PC-3 (cell line): ENCODE measurements around the gene NAPG. TPM values are rescaled to one million over a fixed set of nuclear protein-coding genes. Genes with fewer than 3 reads are reported as not detected.

Source experiments
- ATAC-seq: fragments of 200-7000 bp; cut with Tn5 transposase; 2 replicates; pipeline ENCODE4 v1.9.1; 2020; ENCODE audit warnings: mild to moderate bottlenecking, moderate library complexity
- BruUV-seq: library from RNA; stranded (reverse); fragments of 400-500 nt; replicated peaks from 2 replicates; lab custom pipeline; 2021; lab: Mats Ljungman, UMichigan
- CTCF ChIA-PET: fragments of 300-600 bp; sonication (Branson Sonifier 250); formaldehyde crosslinking; loops from one replicate; lab custom pipeline; 2022; ENCODE audit warnings: antibody characterized with exemption; lab: Charles Lee
- POLR2A ChIA-PET: fragments of 300-600 bp; sonication (Branson Sonifier 250); formaldehyde crosslinking; loops from one replicate; lab custom pipeline; 2022; ENCODE audit warnings: antibody characterized with exemption; ENCODE audit not compliant: unreplicated experiment; lab: Charles Lee
- DNase-seq: peaks from one replicate; pipeline ENCODE4 v3.0.0-alpha.2; 2015
- H2AFZ ChIP-seq: fragments of 300-600 bp; sonication (generic); 2 replicates; pipeline ENCODE4 v1.6.0; 2016; ENCODE audit warnings: antibody characterized with exemption, low read length
- H3F3A ChIP-seq: fragments of 300-600 bp; sonication (generic); one replicate; pipeline ENCODE4 v1.6.0; 2017; ENCODE audit warnings: antibody characterized with exemption, low read length, control low read depth, mild to moderate bottlenecking; ENCODE audit not compliant: unreplicated experiment
- H3K27ac ChIP-seq: fragments of 300-600 bp; sonication (generic); 2 replicates; pipeline ENCODE4 v1.5.1; 2016; ENCODE audit warnings: mild to moderate bottlenecking, low read length
- H3K27me3 ChIP-seq: fragments of 300-600 bp; sonication (generic); 2 replicates; pipeline ENCODE4 v1.6.1; 2016; ENCODE audit warnings: low read length, mixed read lengths
- H3K36me3 ChIP-seq: fragments of 300-600 bp; sonication (generic); 2 replicates; pipeline ENCODE4 v1.6.1; 2016; ENCODE audit warnings: low read depth, mixed run types, low read length, mixed read lengths
- H3K4me1 ChIP-seq: fragments of 300-600 bp; sonication (generic); 2 replicates; pipeline ENCODE4 v1.5.1; 2016; ENCODE audit warnings: low read length; ENCODE audit not compliant: insufficient read depth
- H3K4me2 ChIP-seq: fragments of 300-600 bp; sonication (generic); 2 replicates; pipeline ENCODE4 v1.6.0; 2016; ENCODE audit warnings: low read length
- H3K4me3 ChIP-seq: fragments of 300-600 bp; sonication (generic); 2 replicates; pipeline ENCODE4 v1.5.1; 2016; ENCODE audit warnings: mild to moderate bottlenecking, low read length, mixed read lengths
- H3K79me2 ChIP-seq: fragments of 300-600 bp; sonication (generic); 2 replicates; pipeline ENCODE4 v1.6.1; 2017; ENCODE audit warnings: low read length, mixed read lengths
- H3K9ac ChIP-seq: fragments of 300-600 bp; sonication (generic); 2 replicates; pipeline ENCODE4 v1.6.0; 2016; ENCODE audit warnings: mild to moderate bottlenecking, low read length
- H3K9me2 ChIP-seq: fragments of 300-600 bp; sonication (generic); replicated peaks from 2 replicates; pipeline ENCODE4 v1.6.1; 2016; ENCODE audit warnings: mixed run types, low read length, mixed read lengths
- H3K9me3 ChIP-seq: fragments of 300-600 bp; sonication (generic); 2 replicates; pipeline ENCODE4 v1.6.1; 2016; ENCODE audit warnings: low read length, mixed read lengths
- H4K20me1 ChIP-seq: fragments of 300-600 bp; sonication (generic); 2 replicates; pipeline ENCODE4 v1.6.1; 2016; ENCODE audit warnings: low read length, mixed read lengths
- EZH2 ChIP-seq: fragments of 300-600 bp; sonication (generic); IDR thresholded peaks from one replicate; pipeline ENCODE4 v1.6.1; 2017; ENCODE audit warnings: antibody characterized with exemption, mild to moderate bottlenecking, low read length; ENCODE audit not compliant: unreplicated experiment
- EZH2phosphoT487 ChIP-seq: fragments of 300-600 bp; sonication (generic); IDR thresholded peaks from 2 replicates; pipeline ENCODE4 v1.6.1; 2018; ENCODE audit warnings: mild to moderate bottlenecking, antibody characterized with exemption, low read length, borderline replicate concordance
- intact Hi-C: fragments of 100-400 bp; cut with micrococcal nuclease; formaldehyde crosslinking; loops from 2 replicates; pipeline ENCODE4 v1.9.0; 2023
- total RNA-seq: library from RNA; depleted of rRNA; stranded (reverse); fragments of >200 nt; gene quantifications from 2 replicates; pipeline ENCODE4 v1.2.3, GENCODE V29; 2014
- TF ChIP-seq, protein P1 (sequence below): fragments of 300-600 bp; sonication (generic); conservative IDR thresholded peaks from 2 replicates; pipeline ENCODE4 v1.5.1; 2017; ENCODE audit warnings: antibody characterized with exemption, low read depth, mild to moderate bottlenecking, low read length

The NAPG gene
- total RNA-seq, 1 experiment from 2014 or later, result 24.7 TPM

DNA sequence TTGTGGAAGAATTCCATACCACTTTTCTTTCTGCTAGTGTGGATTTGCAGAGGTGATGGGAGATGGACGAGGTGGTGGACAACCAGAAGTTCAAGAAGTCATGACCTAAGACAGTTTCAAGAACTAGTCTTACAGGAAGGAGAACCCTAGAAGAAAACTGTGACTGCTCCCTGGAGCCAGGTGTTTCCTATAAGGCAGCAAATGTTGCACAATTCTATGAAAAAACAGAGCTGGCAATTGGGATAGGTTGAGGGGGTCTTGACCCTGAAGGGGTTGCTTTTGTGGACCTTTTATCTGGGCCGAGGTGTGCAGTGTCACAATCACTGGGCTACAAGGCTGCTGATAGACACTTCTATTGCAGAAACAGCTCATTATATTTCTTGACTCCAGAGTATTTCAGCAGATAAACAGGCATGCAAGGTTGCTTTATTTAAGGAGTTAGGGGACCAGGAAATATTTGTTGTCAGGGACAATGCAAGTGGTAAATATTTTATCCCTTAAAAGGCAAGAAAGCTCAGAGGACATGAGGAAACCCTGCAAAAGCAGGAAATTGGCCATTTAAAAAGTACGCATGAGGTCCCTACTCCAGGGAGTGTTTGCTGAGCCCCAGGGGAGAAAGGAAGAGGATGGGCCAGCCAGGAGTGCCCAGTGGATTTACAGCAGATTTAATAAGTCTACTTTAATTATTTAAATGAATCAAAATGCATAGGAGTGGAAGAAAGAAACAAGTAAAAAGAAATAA is 48.5 kb upstream of the NAPG start:
- no peak overlapping the region for H3K4me2 ChIP-seq
- H3F3A ChIP-seq, result no peaks in the 10 kb centered on the region
- DNase-seq (no peak), ATAC-seq (no peak)
- H2AFZ ChIP-seq, result no peak overlapping the region
- no peaks in the 10 kb centered on the region for H3K9me2 ChIP-seq
- ChIA-PET CTCF (no interaction called here), POLR2A (no interaction called here)
- no peaks in the 10 kb centered on the region for H3K4me1 ChIP-seq
- H3K27me3 ChIP-seq, result peaks cover 98% of the 10 kb centered on the region
- TF ChIP-seq EZH2 (no peak), EZH2phosphoT487 (no peak)
- TF ChIP-seq, protein P1, sequence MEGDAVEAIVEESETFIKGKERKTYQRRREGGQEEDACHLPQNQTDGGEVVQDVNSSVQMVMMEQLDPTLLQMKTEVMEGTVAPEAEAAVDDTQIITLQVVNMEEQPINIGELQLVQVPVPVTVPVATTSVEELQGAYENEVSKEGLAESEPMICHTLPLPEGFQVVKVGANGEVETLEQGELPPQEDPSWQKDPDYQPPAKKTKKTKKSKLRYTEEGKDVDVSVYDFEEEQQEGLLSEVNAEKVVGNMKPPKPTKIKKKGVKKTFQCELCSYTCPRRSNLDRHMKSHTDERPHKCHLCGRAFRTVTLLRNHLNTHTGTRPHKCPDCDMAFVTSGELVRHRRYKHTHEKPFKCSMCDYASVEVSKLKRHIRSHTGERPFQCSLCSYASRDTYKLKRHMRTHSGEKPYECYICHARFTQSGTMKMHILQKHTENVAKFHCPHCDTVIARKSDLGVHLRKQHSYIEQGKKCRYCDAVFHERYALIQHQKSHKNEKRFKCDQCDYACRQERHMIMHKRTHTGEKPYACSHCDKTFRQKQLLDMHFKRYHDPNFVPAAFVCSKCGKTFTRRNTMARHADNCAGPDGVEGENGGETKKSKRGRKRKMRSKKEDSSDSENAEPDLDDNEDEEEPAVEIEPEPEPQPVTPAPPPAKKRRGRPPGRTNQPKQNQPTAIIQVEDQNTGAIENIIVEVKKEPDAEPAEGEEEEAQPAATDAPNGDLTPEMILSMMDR, result no peak
- H3K9ac ChIP-seq, result no peak overlapping the region
- BruUV-seq, result no TSS peak
- no peaks in the 10 kb centered on the region for H4K20me1 ChIP-seq
- H3K27ac ChIP-seq, result no peak overlapping the region
- no peaks in the 10 kb centered on the region for H3K9me3 ChIP-seq
- H3K79me2 ChIP-seq, result no peaks in the 10 kb centered on the region
- no peak overlapping the region for H3K4me3 ChIP-seq
- no peaks in the 10 kb centered on the region for H3K36me3 ChIP-seq
- intact Hi-C loops, result no loop called here

DNA sequence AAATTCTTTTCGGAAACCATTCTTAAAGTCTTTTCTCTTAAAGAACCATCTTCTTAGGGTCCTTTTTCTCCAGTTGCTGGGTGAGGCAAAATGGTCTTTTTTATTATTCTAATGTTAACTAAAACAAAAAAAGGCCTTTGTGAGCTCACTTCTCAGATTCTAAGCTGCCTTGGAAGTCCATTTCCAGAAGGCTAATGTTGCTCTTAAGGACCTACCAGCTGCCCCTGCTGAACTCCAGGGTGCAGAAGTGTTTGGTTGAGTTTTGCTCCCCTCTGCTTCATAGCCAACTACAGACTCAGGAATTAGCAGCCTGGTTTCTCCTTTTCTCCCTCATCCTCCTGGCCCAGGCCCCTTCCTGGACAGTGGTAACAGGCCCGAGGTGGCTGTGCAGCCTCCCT is 48.0 kb upstream of the NAPG start:
- CTCF ChIA-PET, result no interaction called here
- no peak overlapping the region for H3K4me2 ChIP-seq
- no peaks in the 10 kb centered on the region for H3K9me3 ChIP-seq
- no peaks in the 10 kb centered on the region for H4K20me1 ChIP-seq
- no TSS peak for BruUV-seq
- no peaks in the 10 kb centered on the region for H3K36me3 ChIP-seq
- peaks cover 98% of the 10 kb centered on the region for H3K27me3 ChIP-seq
- no peak overlapping the region for H2AFZ ChIP-seq
- no peaks in the 10 kb centered on the region for H3F3A ChIP-seq
- H3K27ac ChIP-seq, result no peak overlapping the region
- ATAC-seq, result no peak
- no peaks in the 10 kb centered on the region for H3K4me1 ChIP-seq
- POLR2A ChIA-PET, result no interaction called here
- no peaks in the 10 kb centered on the region for H3K79me2 ChIP-seq
- no peak overlapping the region for H3K4me3 ChIP-seq
- no peaks in the 10 kb centered on the region for H3K9me2 ChIP-seq
- no peak for TF ChIP-seq EZH2
- TF ChIP-seq, protein P1, result no peak
- no peak for TF ChIP-seq EZH2phosphoT487
- intact Hi-C loops, result no loop called here
- H3K9ac ChIP-seq, result no peak overlapping the region
- no peak for DNase-seq

DNA sequence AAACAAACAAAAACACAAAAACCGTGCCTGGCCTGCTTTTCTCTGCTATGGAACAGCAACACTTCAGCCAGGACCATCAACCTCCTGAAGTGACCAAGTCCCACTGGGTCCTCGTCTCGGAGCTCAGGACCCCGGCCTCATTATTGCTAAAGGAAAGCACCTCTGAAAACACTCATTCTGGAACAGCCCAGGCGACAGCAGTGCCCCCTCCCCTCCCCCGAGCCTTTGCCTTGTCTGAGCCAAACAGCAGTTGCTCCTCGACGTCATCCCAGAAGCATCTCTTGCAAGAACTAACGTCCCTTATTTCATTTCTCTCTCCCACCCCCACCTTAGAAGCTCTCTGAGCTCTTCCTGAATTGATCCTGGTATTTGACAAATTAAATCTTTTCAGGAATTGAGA is 44.0 kb upstream of the NAPG start:
- H3K4me3 ChIP-seq, result no peak overlapping the region
- no peak overlapping the region for H3K27ac ChIP-seq
- no TSS peak for BruUV-seq
- H3K9ac ChIP-seq, result no peak overlapping the region
- H3K27me3 ChIP-seq, result peaks cover 96% of the 10 kb centered on the region
- H3K9me2 ChIP-seq, result no peaks in the 10 kb centered on the region
- CTCF ChIA-PET, result no interaction called here
- H4K20me1 ChIP-seq, result no peaks in the 10 kb centered on the region
- H3K9me3 ChIP-seq, result no peaks in the 10 kb centered on the region
- no peak for DNase-seq
- H3K36me3 ChIP-seq, result no peaks in the 10 kb centered on the region
- TF ChIP-seq EZH2, result no peak
- TF ChIP-seq, protein P1, result no peak
- TF ChIP-seq EZH2phosphoT487, result no peak
- H3K79me2 ChIP-seq, result no peaks in the 10 kb centered on the region
- no peak overlapping the region for H3K4me2 ChIP-seq
- no peak overlapping the region for H2AFZ ChIP-seq
- no peaks in the 10 kb centered on the region for H3F3A ChIP-seq
- intact Hi-C loops, result no loop called here
- no peak for ATAC-seq
- POLR2A ChIA-PET, result interaction anchor here (0.6 kb wide), 1 partner anchor 88 kb away, joined by 3 read pairs; no protein-coding TSS in a partner anchor
- H3K4me1 ChIP-seq, result no peaks in the 10 kb centered on the region
